HEK293T (cell line): ENCODE measurements around the gene BTBD9.

Experiments
- CTCF ChIA-PET: fragments of 350-600 bp; formaldehyde crosslinking; extraction: SDS; loops from one replicate; lab custom pipeline; 2021; ENCODE audit warnings: antibody characterized with exemption, inconsistent platforms; lab: Yijun Ruan, JAX
- POLR2A ChIA-PET: fragments of 350-600 bp; formaldehyde crosslinking; extraction: SDS; loops from one replicate; lab custom pipeline; 2020; ENCODE audit warnings: antibody characterized with exemption, inconsistent platforms; lab: Yijun Ruan, JAX
- DNase-seq: peaks from one replicate; pipeline ENCODE4 v3.0.0; 2012; ENCODE audit warnings: mixed read lengths; ENCODE audit errors: extremely low spot score
- ARNT ChIP-seq: fragments of 450-650 bp; IDR thresholded peaks from 2 replicates; pipeline ENCODE4 v1.6.1; 2017; ENCODE audit warnings: mild to moderate bottlenecking
- BHLHE40 ChIP-seq: fragments of 450-650 bp; IDR thresholded peaks from 2 replicates; pipeline ENCODE4 v1.6.1; 2016; ENCODE audit warnings: mild to moderate bottlenecking, moderate library complexity, borderline replicate concordance
- CTBP1 ChIP-seq: fragments of 450-650 bp; IDR thresholded peaks from 2 replicates; pipeline ENCODE4 v1.6.1; 2016; ENCODE audit warnings: borderline replicate concordance
- ELF4 ChIP-seq: fragments of 450-650 bp; IDR thresholded peaks from 2 replicates; pipeline ENCODE4 v1.6.1; 2017; ENCODE audit warnings: antibody characterized with exemption
- FOXA1 ChIP-seq: fragments of 450-650 bp; IDR thresholded peaks from 2 replicates; pipeline ENCODE4 v1.6.1; 2016; ENCODE audit warnings: mild to moderate bottlenecking
- FOXK2 ChIP-seq: fragments of 450-650 bp; IDR thresholded peaks from 2 replicates; pipeline ENCODE4 v1.6.1; 2016; ENCODE audit warnings: mild to moderate bottlenecking
- FOXM1 ChIP-seq: fragments of 450-650 bp; IDR thresholded peaks from 2 replicates; pipeline ENCODE4 v1.6.1; 2017; ENCODE audit warnings: mild to moderate bottlenecking, borderline replicate concordance
- HDGF ChIP-seq: fragments of 450-650 bp; IDR thresholded peaks from 2 replicates; pipeline ENCODE4 v1.6.1; 2017; ENCODE audit warnings: antibody characterized with exemption, borderline replicate concordance
- L3MBTL2 ChIP-seq: fragments of 450-650 bp; conservative IDR thresholded peaks from 2 replicates; pipeline ENCODE4 v1.6.1; 2016; ENCODE audit warnings: mild to moderate bottlenecking
- LEF1 ChIP-seq: fragments of 450-650 bp; IDR thresholded peaks from 2 replicates; pipeline ENCODE4 v1.6.1; 2017; ENCODE audit warnings: mild to moderate bottlenecking, borderline replicate concordance
- NFRKB ChIP-seq: fragments of 450-650 bp; IDR thresholded peaks from 2 replicates; pipeline ENCODE4 v1.6.1; 2016; ENCODE audit warnings: mild to moderate bottlenecking, moderate library complexity
- SP1 ChIP-seq: fragments of 450-650 bp; IDR thresholded peaks from 2 replicates; pipeline ENCODE4 v1.6.1; 2017
- SUZ12 ChIP-seq: fragments of 450-650 bp; IDR thresholded peaks from 2 replicates; pipeline ENCODE4 v1.6.1; 2016; ENCODE audit warnings: mild to moderate bottlenecking
- TARDBP ChIP-seq: fragments of 450-650 bp; IDR thresholded peaks from 2 replicates; pipeline ENCODE4 v1.6.1; 2016
- TF ChIP-seq, protein P1 (sequence below): fragments of 450-650 bp; IDR thresholded peaks from 2 replicates; pipeline ENCODE4 v1.6.1; 2016

The BTBD9 gene

DNA sequence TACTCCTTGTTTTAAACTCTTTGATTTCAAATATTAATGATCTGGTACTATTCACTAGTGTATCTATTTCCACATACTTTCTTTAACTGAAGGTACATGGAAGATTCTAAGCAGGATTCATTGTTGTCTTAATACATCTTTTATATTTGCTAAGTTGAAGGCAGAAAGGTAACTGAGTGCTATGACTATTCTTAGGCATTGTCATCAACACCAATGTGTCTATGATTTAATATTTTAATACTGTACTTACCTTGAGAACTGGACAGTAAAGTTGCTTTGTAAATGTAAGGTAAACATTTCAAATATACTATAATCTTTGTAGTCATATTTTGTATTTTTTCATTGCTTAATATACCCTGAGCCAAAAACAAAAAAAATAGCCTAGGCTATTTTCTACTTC is 8.9 kb upstream of the BTBD9 start:
- POLR2A ChIA-PET, result no interaction called here
- TF ChIP-seq ARNT (no peak), NFRKB (no peak), L3MBTL2 (no peak), FOXK2 (no peak), LEF1 (no peak), CTBP1 (no peak), TARDBP (no peak), BHLHE40 (no peak), FOXA1 (no peak), ELF4 (no peak)
- CTCF ChIA-PET, result interaction anchor here (0.7 kb wide), 1 partner anchor 8 kb away, joined by 3 read pairs; no protein-coding TSS in a partner anchor
- DNase-seq, result no peak

DNA sequence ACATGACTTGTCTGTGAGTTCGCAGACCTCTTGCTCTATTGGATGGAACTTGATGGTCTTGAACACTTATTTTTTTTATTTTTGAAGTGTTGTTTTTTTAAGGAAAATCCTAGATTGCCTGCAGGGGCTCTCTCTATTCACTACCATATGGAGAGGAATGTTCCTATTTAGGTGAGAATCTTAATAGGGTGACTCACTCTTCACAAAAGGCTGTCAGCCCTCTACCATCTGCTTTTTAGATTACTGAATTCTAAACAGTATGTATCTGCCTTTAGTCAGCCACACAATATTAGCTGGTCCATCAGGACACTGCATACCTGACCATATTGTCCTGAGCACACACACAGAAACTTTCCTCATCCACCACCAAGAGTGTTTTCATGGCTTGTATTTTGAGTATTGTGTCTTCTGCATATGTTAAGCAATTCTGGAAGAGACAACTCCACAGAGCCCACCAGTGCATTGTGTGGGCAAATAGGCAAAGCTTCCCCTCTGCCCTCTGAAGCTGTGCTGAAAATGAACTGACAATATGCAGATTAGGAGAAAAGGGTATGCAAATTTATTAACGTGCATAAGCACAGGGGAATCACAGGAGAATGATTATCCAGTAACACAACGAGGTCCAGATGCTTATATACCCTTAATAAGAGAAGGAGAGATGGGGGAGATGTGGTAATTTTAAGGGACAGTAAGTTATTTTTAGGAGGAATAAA is 6.6 kb upstream of the BTBD9 start:
- ChIA-PET POLR2A (no interaction called here), CTCF (no interaction called here)
- no peak for DNase-seq
- TF ChIP-seq CTBP1 (no peak), LEF1 (no peak), FOXM1 (no peak), SP1 (no peak), ARNT (no peak), BHLHE40 (no peak), TARDBP (no peak)
- TF ChIP-seq, protein P1, sequence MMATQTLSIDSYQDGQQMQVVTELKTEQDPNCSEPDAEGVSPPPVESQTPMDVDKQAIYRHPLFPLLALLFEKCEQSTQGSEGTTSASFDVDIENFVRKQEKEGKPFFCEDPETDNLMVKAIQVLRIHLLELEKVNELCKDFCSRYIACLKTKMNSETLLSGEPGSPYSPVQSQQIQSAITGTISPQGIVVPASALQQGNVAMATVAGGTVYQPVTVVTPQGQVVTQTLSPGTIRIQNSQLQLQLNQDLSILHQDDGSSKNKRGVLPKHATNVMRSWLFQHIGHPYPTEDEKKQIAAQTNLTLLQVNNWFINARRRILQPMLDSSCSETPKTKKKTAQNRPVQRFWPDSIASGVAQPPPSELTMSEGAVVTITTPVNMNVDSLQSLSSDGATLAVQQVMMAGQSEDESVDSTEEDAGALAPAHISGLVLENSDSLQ, result no peak

DNA sequence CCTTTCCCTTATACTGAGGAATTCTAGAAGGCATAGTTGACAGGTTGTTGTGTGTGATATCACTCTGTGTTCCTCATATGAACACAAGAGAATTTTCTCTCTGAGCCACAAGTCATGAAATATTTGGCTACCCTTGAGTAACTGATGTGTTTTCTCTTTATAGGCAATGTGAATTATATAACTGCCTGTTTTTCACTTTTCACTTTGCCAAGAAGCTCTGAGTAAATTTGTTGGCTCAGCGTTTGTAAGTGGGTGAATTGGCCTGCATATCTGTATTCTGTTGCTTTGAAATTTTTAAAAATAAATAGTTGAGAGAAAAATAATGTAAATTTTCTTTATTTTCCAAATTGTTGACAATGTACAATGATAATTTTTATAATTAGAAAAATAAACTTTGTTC is 5.2 kb upstream of the BTBD9 start:
- TF ChIP-seq HDGF (no peak), SUZ12 (no peak), SP1 (no peak)
- TF ChIP-seq, protein P1, result no peak
- CTCF ChIA-PET, result no interaction called here
- no peak for DNase-seq
- POLR2A ChIA-PET, result no interaction called here

DNA sequence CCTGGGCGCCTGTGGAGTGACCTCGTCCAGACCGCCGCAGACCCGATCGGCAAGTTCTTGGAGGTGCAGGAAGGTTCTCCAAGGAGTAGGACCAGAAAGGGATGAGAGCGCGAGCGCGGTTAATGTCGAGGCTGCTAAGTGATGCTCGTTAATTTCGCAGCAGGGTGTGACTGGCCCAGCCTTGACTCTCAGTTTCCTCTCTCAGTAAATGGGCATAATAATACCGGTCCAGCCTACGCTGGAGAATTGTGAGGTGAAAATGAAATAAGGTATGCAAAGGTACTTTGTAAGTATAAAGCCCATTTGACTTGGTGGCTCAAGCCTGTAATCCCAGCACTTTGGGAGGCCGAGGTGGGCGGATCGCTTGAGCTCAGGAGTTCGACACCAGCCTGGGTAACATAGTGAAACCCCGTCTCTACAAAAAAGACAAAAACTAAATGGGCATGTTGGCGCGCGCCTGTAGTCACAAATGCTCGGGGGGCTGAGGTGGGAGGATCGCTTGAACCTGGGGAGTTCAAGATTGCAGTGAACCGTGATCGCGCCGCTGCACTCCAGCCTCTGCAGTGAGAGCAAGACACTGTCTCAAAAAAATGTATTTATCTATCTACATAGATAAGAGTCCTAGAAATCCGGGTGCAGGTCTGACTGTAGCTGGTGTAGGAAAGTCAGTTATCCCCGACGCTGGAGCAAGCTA is 634 bp upstream of the BTBD9 start:
- no peak for TF ChIP-seq NFRKB
- TF ChIP-seq SUZ12, result no peak
- ChIA-PET POLR2A (no interaction called here), CTCF (no interaction called here)
- no peak for DNase-seq

DNA sequence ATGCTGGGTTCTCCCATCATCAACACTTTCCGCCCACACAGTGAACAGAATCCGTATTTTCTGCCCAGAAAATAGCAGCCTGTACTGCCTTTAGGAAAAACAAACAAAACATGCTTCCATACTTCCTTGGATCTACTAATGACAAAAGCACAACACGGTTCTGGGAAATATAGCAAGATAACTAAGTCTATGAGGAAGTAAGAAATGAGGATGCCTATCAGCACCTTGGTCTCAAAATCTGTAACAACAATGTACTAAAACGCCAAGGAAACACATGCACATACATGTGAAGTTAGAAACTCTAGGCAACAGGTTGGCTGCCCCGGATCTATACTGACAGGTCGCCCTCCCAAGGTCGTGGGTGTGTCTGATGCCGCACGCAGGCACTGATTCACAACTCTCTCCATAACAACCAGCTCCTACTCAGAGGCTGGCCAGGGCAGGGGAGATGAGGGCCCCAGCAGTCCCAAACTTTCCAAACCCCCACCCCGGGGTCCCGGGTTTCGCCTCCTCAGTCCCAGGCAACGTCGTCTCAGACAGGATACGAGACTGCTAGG is 710 bp downstream of the BTBD9 start:
- peak; percentile 44 for DNase-seq
- POLR2A ChIA-PET, result interaction anchor here (0.9 to 1.7 kb wide), 5 partner anchors 12 to 145 kb away, joined by 3 to 6 read pairs (median 3); no protein-coding TSS in a partner anchor
- TF ChIP-seq FOXM1 (no peak), ELF4 (no peak), L3MBTL2 (no peak), BHLHE40 (no peak), HDGF (no peak), ARNT (no peak), CTBP1 (no peak), FOXA1 (no peak), FOXK2 (no peak), LEF1 (no peak), TARDBP (no peak), SP1 (no peak)
- TF ChIP-seq, protein P1, result no peak
- CTCF ChIA-PET, result no interaction called here

DNA sequence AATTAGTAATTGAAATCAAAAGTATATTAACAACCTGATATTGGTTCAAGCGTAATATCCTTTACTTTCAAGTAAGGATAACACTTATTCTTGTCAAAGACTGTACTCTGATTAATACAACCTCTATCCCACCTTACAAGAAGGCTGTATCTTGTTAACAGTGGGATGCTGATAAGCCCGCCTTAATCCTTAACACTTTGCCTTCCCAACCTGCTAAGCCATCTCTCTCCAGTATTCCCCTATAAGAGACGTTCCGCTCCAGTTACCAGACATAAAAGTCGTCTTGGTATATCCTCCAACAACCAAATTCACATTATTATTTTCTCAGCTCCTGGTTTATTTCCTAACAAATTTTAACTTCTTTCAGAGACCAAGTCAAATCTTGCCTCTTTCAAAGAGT is 2.0 kb downstream of the BTBD9 start:
- ChIA-PET POLR2A (interaction anchor here (1.7 kb wide), 1 partner anchor 11 kb away, joined by 6 read pairs; no protein-coding TSS in a partner anchor), CTCF (interaction anchor here (0.6 kb wide), 1 partner anchor 221 kb away, joined by 3 read pairs; no protein-coding TSS in a partner anchor)

More for the DNA sequence above, 2.0 kb downstream of the BTBD9 start:
- TF ChIP-seq ELF4, result no peak
- no peak for TF ChIP-seq FOXK2
- no peak for TF ChIP-seq NFRKB
- TF ChIP-seq L3MBTL2, result no peak
- no peak for TF ChIP-seq SUZ12
- TF ChIP-seq FOXM1, result no peak
- TF ChIP-seq BHLHE40, result no peak
- TF ChIP-seq ARNT, result no peak
- TF ChIP-seq CTBP1, result no peak
- TF ChIP-seq TARDBP, result no peak
- TF ChIP-seq LEF1, result no peak
- no peak for TF ChIP-seq SP1
- no peak for TF ChIP-seq FOXA1
- DNase-seq, result no peak
